22Rv1 (cell line): ENCODE results near the gene ITGB2.

ENCODE experiments used
- CTCF ChIP-seq: fragments of 450-650 bp; IDR thresholded peaks from 2 replicates; pipeline ENCODE4 v1.5.1; 2017; ENCODE audit warnings: mild to moderate bottlenecking
- ZFX ChIP-seq: fragments of 450-650 bp; IDR thresholded peaks from 2 replicates; pipeline ENCODE4 v1.6.1; 2017; ENCODE audit warnings: antibody characterized with exemption, borderline replicate concordance

- TF ChIP-seq CTCF = no peak
- no peak for TF ChIP-seq ZFX
Observed at GRCh38 chr21:44926331-44927101, 5.8 kb upstream of the ITGB2 start.
